Natural killer cell (primary cell): ENCODE measurements around the gene VPS45. TPM values are rescaled to one million over a fixed set of nuclear protein-coding genes. Genes with fewer than 3 reads are reported as not detected.
"Not testable (repeated sequence)": the region's sequence is repeated elsewhere in the genome, so short reads cannot be mapped to it uniquely, and the experiment has no call there.

Experiments used
- ATAC-seq, 3 donors: fragments of 150-1000 bp in 2 of 3; fragments of 200-7000 bp in 1 of 3; cut with Tn5 transposase; 1 replicate in 1 of 3; 2 replicates in 2 of 3; pipeline ENCODE4 v1.10.0; 2021; ENCODE audit warnings: mild to moderate bottlenecking in 2 of 3, moderate library complexity in 2 of 3
- DNase-seq, 2 donors: peaks; one replicate each; pipeline versions ENCODE4 v3.0.0 to v3.0.0-alpha.2; 2013 to 2021; ENCODE audit warnings: mixed read lengths in 1 of 2
- H3K27ac ChIP-seq: one replicate; pipeline ENCODE4 v1.5.1; 2013; ENCODE audit warnings: mild to moderate bottlenecking, low read length
- H3K27me3 ChIP-seq: one replicate; pipeline ENCODE4 v1.6.1; 2013; ENCODE audit warnings: low read length; ENCODE audit not compliant: control insufficient read depth, insufficient read depth
- H3K36me3 ChIP-seq: one replicate; pipeline ENCODE4 v1.6.1; 2013; ENCODE audit warnings: low read length; ENCODE audit not compliant: control insufficient read depth, insufficient read depth
- H3K4me1 ChIP-seq: one replicate; pipeline ENCODE4 v1.6.1; 2013; ENCODE audit warnings: low read length; ENCODE audit not compliant: control insufficient read depth, insufficient read depth
- H3K4me3 ChIP-seq: one replicate; pipeline ENCODE4 v1.5.1; 2013; ENCODE audit warnings: low read length
- H3K9me3 ChIP-seq: one replicate; pipeline ENCODE4 v1.6.1; 2013; ENCODE audit warnings: low read length; ENCODE audit not compliant: control insufficient read depth, insufficient read depth
- H3K27ac Mint-ChIP-seq, 2 donors: one replicate each; pipeline ENCODE4 v1.8.0; 2022; ENCODE audit warnings: mild to moderate bottlenecking in 2 of 2, mixed read lengths in 2 of 2, moderate library complexity in 1 of 2
- H3K27me3 Mint-ChIP-seq, 2 donors: one replicate each; pipeline ENCODE4 v1.8.0; 2022; ENCODE audit warnings: low read depth in 2 of 2, mixed read lengths in 2 of 2
- H3K36me3 Mint-ChIP-seq: one replicate; pipeline ENCODE4 v1.8.0; 2022; ENCODE audit warnings: mixed read lengths
- H3K4me1 Mint-ChIP-seq, 2 donors: one replicate each; pipeline ENCODE4 v1.8.0; 2022; ENCODE audit warnings: mixed read lengths in 2 of 2
- H3K4me3 Mint-ChIP-seq: one replicate; pipeline ENCODE4 v1.8.0; 2022; ENCODE audit warnings: mild to moderate bottlenecking, moderate library complexity, mixed read lengths
- H3K9me3 Mint-ChIP-seq, 2 donors: one replicate each; pipeline ENCODE4 v1.8.0; 2022; ENCODE audit warnings: mixed read lengths in 2 of 2
- WGBS: methylation state at CpG from one replicate; pipeline ENCODE4 v1.1.7; 2013; ENCODE audit warnings: missing lambda C conversion rate; ENCODE audit not compliant: insufficient coverage; 5-methylcytosine and 5-hydroxymethylcytosine counted together
- intact Hi-C: fragments of 100-400 bp; cut with micrococcal nuclease; formaldehyde crosslinking; loops from one replicate; pipeline ENCODE4 v1.14.2; 2022
- total RNA-seq, 4 donors: library from RNA; stranded (reverse); fragments of 120-200 nt in 1 of 4; gene quantifications; one replicate each; pipeline versions ENCODE4 v1.2.3 to v1.2.4, GENCODE V29; 2013 to 2022
- TF ChIP-seq, protein P1 (sequence below): fragments of 200-600 bp; IDR thresholded peaks from one replicate; pipeline ENCODE4 v1.8.0; 2022; ENCODE audit warnings: antibody characterized with exemption

Gene VPS45
- total RNA-seq, 3 donors from 2014 or later (not counting 1 experiment from before 2014, with no cell fraction given) = 28.8 to 41.1 (median 33.0) TPM

DNA sequence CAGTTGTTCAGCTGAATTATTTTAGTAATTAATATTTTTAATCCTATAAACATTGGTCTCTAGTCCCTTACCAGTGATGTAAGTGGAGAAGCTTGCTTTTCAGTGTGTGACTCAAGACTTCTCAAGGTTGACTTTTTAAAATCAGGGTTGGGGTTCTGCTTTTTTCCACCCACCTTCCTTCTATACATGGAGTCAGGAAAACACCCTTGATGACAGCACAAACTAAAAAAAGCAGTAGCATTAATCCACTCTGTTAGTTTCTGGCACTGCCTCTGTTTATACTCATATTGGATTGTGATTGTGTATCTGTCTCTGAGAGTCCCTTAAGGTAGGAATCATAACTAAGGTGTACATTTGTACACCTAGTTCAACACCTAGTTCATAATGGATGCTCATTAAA is 73.9 kb downstream of the VPS45 start:
- DNase-seq (no peak), ATAC-seq (no peak)
- Mint-ChIP-seq H3K36me3 (no peaks in the 10 kb centered on the region), H3K9me3 (no peaks in the 10 kb centered on the region), H3K27me3 (no peaks in the 10 kb centered on the region), H3K27ac (no peak overlapping the region), H3K4me1 (peaks cover 0 to under 1% of the 10 kb centered on the region in 2 donors), H3K4me3 (no peak overlapping the region)
- H3K27me3 ChIP-seq = no peaks in the 10 kb centered on the region
- no peaks in the 10 kb centered on the region for H3K36me3 ChIP-seq
- H3K4me1 ChIP-seq = no peaks in the 10 kb centered on the region
- H3K27ac ChIP-seq = no peak overlapping the region
- no peak overlapping the region for H3K4me3 ChIP-seq
- H3K9me3 ChIP-seq = no peaks in the 10 kb centered on the region
- intact Hi-C loops = no loop called here
- TF ChIP-seq, protein P1, sequence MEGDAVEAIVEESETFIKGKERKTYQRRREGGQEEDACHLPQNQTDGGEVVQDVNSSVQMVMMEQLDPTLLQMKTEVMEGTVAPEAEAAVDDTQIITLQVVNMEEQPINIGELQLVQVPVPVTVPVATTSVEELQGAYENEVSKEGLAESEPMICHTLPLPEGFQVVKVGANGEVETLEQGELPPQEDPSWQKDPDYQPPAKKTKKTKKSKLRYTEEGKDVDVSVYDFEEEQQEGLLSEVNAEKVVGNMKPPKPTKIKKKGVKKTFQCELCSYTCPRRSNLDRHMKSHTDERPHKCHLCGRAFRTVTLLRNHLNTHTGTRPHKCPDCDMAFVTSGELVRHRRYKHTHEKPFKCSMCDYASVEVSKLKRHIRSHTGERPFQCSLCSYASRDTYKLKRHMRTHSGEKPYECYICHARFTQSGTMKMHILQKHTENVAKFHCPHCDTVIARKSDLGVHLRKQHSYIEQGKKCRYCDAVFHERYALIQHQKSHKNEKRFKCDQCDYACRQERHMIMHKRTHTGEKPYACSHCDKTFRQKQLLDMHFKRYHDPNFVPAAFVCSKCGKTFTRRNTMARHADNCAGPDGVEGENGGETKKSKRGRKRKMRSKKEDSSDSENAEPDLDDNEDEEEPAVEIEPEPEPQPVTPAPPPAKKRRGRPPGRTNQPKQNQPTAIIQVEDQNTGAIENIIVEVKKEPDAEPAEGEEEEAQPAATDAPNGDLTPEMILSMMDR = no peak

DNA sequence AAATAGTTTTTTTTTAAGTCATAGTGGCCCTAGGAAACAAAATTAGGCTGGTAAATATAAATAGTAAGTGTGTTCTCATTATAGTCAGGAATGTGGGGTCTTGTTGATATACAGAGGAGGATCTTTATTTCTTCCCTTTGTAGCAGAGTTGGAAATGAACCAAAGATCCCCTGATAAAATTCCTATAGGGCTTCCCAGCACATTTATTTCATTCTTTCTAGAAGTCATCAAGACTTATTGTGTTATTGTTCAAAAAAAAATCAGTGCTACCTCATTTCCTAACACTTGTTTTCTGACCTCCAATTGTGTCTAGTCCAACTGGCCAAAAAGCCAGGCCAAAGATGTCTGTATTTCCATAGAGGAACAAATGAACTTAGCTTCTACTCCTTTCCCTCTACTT is 74.5 kb downstream of the VPS45 start:
- Histone ChIP-seq H3K4me3 (no peak overlapping the region), H3K4me1 (no peaks in the 10 kb centered on the region), H3K27me3 (no peaks in the 10 kb centered on the region), H3K27ac (no peak overlapping the region), H3K9me3 (no peaks in the 10 kb centered on the region), H3K36me3 (no peaks in the 10 kb centered on the region)
- no peak overlapping the region for H3K4me3 Mint-ChIP-seq
- TF ChIP-seq, protein P1 = no peak
- ATAC-seq (no peak), DNase-seq (no peak)
- intact Hi-C loops = no loop called here
- H3K4me1 Mint-ChIP-seq = peaks cover 6% of the 10 kb centered on the region in 2 donors
- H3K9me3 Mint-ChIP-seq = no peaks in the 10 kb centered on the region
- H3K27me3 Mint-ChIP-seq = no peaks in the 10 kb centered on the region
- H3K27ac Mint-ChIP-seq = no peak overlapping the region
- H3K36me3 Mint-ChIP-seq = no peaks in the 10 kb centered on the region

DNA sequence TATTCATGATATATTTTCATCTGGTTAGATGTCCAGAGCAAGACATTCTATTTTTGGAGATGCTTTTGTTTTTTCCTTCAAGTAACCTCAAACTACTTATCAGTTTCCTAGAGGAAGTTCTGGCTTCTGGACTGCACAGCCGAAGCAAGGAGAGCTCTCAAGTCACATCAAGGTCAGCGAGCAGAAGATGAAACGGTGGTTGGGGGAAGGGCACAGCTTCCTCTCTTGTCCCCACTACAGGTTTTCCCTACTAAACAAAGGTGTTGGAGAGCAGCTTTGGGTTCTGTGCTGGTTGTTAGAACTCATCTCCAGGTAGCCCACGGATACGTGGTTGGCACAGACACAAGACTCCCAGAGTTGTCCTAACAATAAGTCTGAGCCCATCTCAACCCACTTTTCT is 77.0 kb downstream of the VPS45 start:
- H3K27ac Mint-ChIP-seq = no peak overlapping the region
- Histone ChIP-seq H3K36me3 (no peaks in the 10 kb centered on the region), H3K27ac (no peak overlapping the region), H3K27me3 (no peaks in the 10 kb centered on the region), H3K9me3 (no peaks in the 10 kb centered on the region), H3K4me1 (peaks cover 9% of the 10 kb centered on the region), H3K4me3 (no peak overlapping the region)
- TF ChIP-seq, protein P1 = no peak
- WGBS = 35% methylated on average over 2 of the region's 5 CpGs
- no peaks in the 10 kb centered on the region for H3K9me3 Mint-ChIP-seq
- ATAC-seq = no peak
- no peaks in the 10 kb centered on the region for H3K27me3 Mint-ChIP-seq
- intact Hi-C loops = loop anchor here (5.0 kb wide), 1 partner anchor 32 kb away; no protein-coding TSS in a partner anchor
- H3K4me1 Mint-ChIP-seq = peaks cover 18 to 19% of the 10 kb centered on the region in 2 donors
- H3K36me3 Mint-ChIP-seq = no peaks in the 10 kb centered on the region
- no peak for DNase-seq
- H3K4me3 Mint-ChIP-seq = no peak overlapping the region

DNA sequence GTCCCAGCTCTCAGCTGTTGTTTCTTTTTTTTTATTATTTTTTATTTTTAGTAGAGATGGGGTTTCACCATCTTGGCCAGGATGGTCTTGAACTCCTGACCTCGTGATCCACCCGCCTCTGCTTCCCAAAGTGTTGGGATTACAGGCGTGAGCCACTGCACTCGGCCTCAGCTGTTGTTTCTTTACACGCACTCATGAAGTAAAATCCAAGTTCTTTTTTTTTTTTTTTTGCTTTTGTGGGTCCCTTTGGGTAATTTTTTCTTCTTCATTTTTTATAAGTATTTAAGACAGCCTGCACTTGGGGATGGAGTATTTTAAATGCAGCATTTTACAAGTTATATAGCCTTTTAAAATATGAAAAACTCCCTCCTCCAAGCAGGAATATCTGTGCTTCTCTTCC is 78.4 kb downstream of the VPS45 start:
- peaks cover 13% of the 10 kb centered on the region for H3K4me1 ChIP-seq
- H3K4me3 Mint-ChIP-seq, H3K27me3 Mint-ChIP-seq, H3K27ac ChIP-seq, H3K9me3 Mint-ChIP-seq, H3K4me3 ChIP-seq, ATAC-seq, H3K27me3 ChIP-seq, H3K27ac Mint-ChIP-seq, DNase-seq, H3K36me3 Mint-ChIP-seq, H3K36me3 ChIP-seq, H3K9me3 ChIP-seq: not testable (repeated sequence)
- peaks cover 21 to 22% of the 10 kb centered on the region in 2 donors for H3K4me1 Mint-ChIP-seq
- WGBS = 97% methylated on average over 4 of the region's 5 CpGs
- intact Hi-C loops = loop anchor here (5.0 kb wide), 1 partner anchor 34 kb away; no protein-coding TSS in a partner anchor
